IPS-18c (cell line): ENCODE measurements around the gene C4BPA.

ENCODE experiments used
- H3K4me3 ChIP-seq: 2 replicates; pipeline ENCODE4 v1.7.0; 2013; ENCODE audit warnings: low read depth, mild to moderate bottlenecking, low read length, moderate library complexity; ENCODE audit not compliant: insufficient read depth
- H3K9me3 ChIP-seq: one replicate; pipeline ENCODE4 v1.6.1; 2013; ENCODE audit warnings: mild to moderate bottlenecking, low read length, moderate library complexity; ENCODE audit not compliant: control insufficient read depth, insufficient read depth

The C4BPA gene

DNA sequence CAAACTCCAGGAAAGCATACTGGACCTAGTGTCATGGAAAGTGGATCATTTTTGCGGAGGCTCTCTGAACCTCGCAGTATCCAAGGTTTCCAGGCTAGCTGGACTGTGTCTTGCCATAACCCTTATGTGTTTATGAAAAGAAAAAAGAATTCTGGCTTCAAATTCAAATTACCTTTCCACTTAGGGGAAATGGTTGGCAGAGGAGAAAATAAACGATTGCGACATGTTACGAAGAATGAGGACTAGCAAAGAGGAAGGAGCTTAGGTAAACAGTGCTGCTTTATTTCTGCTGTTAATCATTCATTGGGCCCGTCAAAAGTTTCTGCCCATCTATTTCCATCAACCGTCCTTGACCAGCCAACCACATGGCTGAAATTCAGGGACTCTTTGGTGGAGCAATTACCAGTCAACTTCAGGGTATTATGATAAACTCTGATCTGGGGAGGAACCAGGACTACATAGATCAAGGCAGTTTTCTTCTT lies at the start of gene C4BPA:
Gene C4BPA, plus strand, starts transcription at position 342 of the 482 bp plus-strand sequence. CDS start 8,793 bp downstream, outside the sequence.
- H3K9me3 ChIP-seq = peaks cover 6% of the 10 kb centered on the region
- no peak within 1 kb of the TSS for H3K4me3 ChIP-seq

DNA sequence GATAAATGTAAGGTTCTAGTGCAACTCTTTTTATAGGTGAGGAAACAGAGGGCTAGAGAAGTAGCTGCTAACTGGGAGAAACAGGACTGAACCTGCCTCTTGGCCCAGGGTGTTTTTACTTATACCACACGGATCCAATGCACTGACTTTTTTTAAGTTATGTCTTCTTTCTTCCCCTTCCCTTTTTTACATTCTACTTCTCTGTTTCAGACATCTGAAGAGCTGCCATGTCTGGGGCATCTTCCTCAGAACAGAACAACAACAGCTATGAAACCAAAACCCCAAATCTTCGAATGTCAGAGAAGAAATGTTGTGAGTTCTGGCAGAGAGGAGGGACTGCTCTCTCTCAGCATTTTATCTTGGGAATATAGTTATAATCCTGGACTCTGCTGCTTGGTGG lies 49.5 kb upstream of the C4BPA start:
- Histone ChIP-seq H3K4me3 (no peak overlapping the region), H3K9me3 (peaks cover 4% of the 10 kb centered on the region)

DNA sequence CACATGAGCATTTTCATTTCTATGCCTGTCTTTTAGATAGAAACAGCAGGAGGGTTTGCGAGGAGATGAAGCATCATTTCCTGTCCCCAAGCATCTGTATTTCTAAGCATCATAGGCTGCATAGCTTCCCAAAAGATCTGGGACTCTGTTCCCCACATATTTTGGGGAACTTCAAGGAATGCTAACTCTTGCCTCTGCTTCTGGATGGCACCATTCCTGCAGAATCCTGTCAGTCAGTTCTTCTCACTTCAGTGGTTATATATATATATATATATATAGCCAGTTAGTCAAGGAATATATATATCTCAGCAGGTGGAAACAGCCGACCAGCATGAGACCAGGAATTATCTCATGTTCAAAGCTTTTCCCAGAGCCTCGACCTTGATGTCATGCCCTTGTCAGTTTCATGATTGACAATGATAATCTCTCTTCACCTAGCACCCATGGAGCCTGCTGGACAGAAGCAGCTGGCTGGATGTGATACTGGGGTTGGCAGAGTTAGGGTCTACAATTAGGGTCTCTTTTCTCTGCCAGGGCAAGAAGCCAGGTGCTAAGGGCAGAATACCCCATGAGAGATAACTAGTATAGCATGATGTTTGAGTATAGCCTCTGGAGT lies 48.5 kb upstream of the C4BPA start:
- H3K9me3 ChIP-seq = peaks cover 4% of the 10 kb centered on the region
- no peak overlapping the region for H3K4me3 ChIP-seq

DNA sequence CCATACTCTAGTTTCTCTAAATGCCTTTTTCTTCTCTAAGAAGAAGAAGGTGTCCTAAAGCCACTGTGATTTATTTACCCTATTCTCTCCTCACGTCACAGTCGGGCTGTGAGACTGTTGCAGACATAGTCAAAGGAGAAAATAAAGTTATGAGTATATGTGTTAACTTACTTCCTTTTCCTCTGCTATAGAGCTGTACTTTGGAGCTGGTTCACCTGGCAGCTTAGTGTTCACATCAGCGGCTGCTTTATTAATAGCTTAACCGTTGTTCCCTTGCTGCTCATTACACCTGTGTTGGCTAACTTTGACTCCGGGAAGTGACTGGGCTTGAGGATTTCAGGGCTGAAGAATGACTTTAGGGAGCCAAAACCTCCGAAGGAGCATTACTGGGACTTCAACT lies 47.4 kb upstream of the C4BPA start:
- no peak overlapping the region for H3K4me3 ChIP-seq
- H3K9me3 ChIP-seq = peaks cover 4% of the 10 kb centered on the region

DNA sequence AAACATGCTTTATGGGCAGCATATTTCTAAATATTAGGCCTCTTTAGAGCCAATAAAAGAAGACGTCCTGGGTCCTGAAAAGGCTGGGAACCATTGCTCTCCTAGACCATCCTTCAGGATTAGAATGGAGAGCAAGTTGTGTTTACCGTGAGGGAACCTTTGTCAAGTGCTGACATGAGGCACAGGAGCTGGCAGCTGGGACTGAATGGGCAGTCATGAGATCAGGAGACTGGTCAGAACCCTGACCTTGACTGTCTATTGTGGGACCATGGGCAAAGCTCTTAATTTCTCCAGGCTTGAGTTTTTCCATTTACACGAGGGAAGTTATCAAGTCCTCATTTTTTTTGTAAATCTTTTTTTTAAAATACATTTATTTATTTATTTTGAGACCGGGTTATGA lies 45.8 kb upstream of the C4BPA start:
- Histone ChIP-seq H3K9me3 (peaks cover 2% of the 10 kb centered on the region), H3K4me3 (no peak overlapping the region)

DNA sequence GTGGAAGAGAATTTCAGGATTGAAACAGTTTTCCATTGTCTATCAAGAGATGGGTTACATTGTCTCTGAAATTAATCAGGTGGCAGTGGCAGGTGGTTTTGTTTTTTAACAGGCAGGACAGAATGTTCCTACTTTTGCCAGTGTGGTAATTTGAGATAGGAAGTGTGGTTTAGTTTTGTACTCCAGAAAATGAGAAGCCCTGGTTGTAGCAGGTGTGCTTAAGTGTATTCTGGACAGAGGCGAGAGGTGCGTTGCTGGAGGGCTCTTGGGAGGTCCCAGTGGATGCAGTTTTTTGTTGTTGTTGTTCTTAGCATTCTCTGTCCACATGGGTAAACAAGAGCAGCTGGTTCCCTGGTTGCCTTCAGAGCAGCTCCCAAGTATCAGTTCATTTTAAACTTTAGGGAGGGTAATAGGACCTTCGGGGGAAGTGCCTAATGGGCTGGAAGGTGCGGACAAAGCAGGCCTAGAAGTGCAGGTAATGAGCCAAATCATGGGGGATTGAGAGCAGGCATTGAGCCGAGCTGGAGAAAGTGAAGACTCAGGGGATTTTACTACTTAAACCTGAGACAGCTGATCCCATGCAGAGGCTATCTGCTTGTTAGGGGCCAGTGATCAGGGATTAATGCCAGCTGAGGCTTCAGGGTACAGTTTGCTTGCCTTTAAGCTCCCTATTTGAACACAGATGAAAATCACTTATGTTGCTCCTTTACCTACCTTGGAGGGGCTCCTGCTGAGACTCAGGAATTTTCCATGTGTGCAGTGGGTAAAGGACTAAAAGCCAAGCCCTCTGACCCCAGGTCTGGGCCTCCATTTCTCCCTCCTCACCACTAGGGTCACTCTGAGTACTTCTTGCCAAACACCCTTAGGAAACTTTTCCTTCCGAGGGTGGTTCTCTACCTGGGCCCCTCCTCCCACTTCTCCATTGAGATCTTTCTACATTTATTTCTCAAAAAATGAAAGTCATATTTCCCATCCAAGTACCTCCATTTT lies 44.9 kb upstream of the C4BPA start:
- peaks cover 2% of the 10 kb centered on the region for H3K9me3 ChIP-seq

DNA sequence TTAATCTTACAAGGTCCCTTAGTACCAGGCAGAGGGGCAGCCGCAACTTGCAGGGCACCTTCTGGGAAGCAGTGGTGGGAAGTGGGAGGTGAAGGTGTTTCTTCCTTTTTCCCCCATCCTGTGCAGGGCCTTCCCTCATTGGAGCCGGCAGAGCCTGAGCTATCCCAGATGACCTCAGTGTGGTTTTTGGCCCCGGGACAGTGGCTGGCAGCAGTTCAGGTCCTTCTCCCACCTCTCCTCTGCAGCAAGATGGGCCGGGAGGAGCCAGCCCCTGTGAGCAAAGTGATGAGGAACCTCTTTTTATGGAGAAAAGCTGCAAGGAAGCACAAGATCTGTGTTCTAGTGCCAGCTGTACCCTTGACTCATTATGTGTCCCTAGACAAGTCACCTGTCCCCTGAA lies 44.2 kb upstream of the C4BPA start:
- Histone ChIP-seq H3K9me3 (peaks cover 2% of the 10 kb centered on the region), H3K4me3 (no peak overlapping the region)

More for the DNA sequence above, 44.9 kb upstream of the C4BPA start:
- H3K4me3 ChIP-seq = no peak overlapping the region

DNA sequence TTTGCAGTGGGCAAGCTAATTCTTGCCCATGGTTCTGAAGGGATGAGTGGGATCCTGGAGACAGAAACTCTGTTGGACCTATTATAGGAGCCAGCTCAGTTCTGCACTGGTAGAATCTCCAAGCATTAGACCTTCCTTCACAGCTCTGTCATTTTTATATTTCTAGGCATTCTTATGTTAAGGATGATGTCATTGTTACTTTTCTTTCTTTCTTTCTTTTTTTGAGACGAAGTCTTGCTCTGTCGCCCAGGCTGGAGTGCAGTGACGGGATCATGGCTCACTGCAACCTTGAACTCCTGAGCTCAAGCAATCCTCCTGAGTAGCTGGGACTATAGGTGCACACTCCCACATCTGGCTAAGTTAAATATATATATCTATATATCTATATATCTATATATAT lies 43.4 kb upstream of the C4BPA start:
- Histone ChIP-seq H3K4me3 (no peak overlapping the region), H3K9me3 (peaks cover 2% of the 10 kb centered on the region)

DNA sequence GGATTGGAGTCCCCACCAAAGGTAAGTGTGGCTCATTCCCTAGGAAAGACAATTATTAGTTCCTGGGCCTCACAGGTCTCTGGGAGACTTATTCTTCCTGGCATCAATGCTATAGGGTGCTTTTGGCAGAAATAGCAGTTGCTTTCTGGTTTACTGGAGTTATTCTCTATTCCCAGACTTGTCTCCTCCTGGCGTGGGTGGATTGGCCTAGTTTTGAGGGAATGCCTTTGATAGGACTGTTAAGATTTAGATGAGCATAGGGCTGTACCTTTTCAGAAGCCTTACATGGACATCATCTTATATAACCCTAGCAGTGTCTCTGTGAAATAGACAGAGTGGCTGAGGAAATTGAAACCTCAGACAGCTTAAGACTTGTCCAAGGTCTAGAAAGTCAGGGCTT lies 42.0 kb upstream of the C4BPA start:
- peaks cover 2% of the 10 kb centered on the region for H3K9me3 ChIP-seq
- H3K4me3 ChIP-seq = no peak overlapping the region

DNA sequence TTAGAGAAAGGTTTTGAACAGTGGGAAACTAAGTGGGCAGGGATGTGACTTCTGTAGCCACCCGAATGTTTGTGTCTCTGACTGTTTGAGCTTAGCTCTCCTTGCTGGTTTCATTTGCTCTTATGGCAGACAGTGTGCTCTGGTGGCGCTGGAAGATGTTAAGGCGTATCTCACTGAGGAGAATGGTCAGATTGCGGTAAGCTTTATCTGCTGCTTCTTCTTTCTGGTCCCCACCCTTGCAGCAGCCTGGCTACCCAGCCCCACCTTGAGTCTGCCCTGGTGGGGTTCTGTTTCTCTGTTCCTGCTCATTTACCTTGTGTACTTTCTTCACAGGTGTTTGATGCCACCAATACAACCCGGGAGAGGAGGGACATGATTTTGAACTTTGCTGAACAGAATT lies 41.0 kb upstream of the C4BPA start:
- H3K9me3 ChIP-seq = peaks cover 2% of the 10 kb centered on the region

DNA sequence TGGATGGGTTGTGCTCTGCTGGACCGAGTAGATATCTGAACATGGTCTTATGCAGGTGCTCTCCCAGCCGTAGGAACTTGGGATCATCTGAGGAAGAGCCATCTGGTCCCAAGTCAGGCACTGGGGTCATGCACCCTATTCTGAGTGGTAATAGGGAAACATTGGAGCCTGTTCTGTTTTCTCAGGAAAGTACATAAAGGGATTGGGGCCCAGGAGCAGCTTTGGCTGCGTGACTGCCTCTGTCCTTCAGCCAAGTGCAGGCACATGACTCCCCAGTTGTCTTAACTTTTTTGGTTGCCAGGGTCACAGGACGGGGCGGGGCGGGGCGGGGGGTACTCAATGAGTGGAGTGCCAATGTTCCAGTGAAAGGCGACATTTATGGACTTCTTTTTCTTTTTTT lies 39.5 kb upstream of the C4BPA start:
- H3K9me3 ChIP-seq = no peaks in the 10 kb centered on the region
- H3K4me3 ChIP-seq = no peak overlapping the region

More for the DNA sequence above, 41.0 kb upstream of the C4BPA start:
- no peak overlapping the region for H3K4me3 ChIP-seq

DNA sequence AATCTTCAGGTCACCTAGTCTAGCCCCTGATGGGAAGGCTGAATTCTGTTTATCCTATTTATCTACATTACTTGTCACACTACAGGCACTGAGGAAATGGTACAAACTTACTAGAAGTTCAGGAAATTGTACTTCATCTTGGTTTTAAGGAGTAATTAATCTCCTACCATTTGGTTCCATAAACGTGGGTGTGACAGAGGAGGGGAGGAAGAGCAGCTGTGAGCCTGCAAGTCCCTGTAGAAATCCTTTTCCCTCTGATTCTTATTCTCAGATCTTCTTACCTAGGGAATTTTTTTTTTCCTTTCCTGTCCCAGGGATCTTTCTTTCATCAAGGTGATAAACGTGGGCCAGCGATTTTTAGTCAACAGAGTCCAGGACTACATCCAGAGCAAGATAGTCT lies 36.8 kb upstream of the C4BPA start:
- Histone ChIP-seq H3K4me3 (no peak overlapping the region), H3K9me3 (no peaks in the 10 kb centered on the region)

DNA sequence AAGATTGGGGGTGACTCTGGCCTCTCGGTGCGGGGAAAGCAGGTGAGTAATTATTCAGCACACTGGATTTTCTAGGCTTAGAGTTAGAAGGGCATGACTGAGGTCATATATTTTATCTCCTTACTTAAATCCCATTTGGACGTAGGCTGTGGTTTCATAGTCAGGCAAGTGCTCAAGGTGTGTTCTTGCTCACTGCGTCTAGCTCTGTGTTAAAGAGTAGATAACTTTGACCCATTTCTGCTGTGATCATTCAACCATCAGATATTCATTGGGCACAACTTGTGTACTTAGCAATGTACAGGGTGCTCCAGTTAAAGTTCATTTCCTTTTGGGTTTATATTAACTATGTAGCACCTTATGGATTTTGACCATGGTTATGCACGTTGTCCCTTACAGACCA lies 36.4 kb upstream of the C4BPA start:
- Histone ChIP-seq H3K4me3 (no peak overlapping the region), H3K9me3 (no peaks in the 10 kb centered on the region)

DNA sequence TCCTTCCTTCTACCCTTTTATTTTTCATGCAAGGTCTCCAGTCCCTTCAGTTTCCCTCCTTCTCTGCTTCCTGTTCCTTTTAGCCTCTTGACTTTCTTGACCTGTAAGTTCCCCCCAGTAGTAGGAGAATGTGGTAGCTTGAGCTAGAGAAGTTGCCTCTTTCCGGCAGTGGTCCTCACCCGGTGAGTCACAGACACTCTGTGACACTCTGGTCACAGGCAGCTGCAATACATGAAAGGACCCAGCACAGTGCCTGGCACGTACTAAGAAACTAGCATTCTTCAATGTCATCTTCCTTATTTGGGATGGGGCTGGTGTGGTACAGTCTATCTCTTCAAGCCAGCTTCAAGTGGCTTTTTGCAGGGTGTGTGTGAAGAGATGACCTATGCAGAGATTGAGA lies 35.0 kb upstream of the C4BPA start:
- Histone ChIP-seq H3K9me3 (no peaks in the 10 kb centered on the region), H3K4me3 (no peak overlapping the region)

DNA sequence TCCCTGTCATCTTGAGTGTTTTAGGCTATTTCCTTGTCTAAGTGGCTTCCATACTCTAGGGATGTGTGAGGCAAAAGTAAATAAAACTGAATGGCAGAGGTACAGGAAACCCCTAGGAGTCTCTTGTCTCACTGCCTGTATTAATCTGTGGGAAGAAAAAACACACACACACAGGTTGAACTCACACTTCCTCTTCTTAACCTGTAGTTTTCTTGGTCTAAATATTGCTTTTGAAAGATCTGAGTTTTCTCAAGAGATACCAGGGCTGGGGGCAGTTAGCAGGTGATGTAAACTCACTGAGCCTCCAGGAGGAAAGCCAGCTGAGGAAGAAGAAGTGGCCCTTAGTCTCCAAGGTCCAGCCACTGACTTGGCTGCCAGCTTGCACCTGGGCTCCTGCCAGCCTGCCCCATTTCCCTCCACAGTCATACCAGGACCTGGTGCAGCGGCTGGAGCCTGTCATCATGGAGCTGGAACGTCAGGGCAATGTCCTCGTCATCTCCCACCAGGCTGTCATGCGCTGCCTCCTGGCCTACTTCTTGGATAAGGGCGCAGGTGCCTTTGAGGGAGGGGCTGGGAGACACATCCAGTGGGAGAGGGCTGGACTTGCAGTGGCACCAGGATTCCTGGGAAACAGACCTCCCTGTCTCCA lies 34.1 kb upstream of the C4BPA start:
- Histone ChIP-seq H3K4me3 (no peak overlapping the region), H3K9me3 (no peaks in the 10 kb centered on the region)

DNA sequence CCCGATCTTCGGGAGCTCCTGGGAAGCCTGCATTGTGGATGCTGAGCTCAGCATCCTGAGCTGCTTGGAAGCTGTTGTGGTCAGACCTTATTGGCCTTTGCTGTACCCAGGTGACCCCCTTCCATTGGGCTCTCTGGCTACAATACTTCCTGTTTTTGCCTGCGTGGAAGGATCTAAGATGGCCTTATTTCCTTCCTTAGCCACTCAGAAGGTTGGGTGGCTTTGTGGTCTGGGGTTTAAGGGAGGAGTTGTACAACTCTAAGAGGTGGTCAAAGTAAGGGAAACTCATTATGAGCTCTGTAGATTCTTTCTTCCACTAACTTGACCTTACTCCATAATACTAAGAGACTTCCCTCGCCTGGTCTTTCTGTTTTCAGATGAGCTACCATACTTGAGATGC lies 33.2 kb upstream of the C4BPA start:
- no peaks in the 10 kb centered on the region for H3K9me3 ChIP-seq
- no peak overlapping the region for H3K4me3 ChIP-seq

DNA sequence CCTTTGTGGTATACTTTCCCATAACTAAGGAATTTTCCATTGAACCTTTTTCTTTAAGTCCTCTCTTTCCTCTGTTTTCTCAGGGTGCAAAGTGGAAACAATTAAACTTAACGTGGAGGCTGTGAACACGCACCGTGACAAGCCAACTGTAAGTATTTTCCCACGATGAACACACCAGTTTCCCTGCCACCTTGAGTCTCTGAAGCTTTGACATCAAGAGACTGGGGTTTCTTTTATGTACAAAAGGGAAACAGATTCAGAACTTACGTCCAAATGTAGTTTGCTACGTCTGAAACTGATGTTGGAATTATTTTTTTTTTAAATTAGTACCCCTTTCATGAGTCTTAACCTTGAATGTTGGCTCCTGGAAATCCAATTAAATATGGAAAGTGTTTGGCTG lies 32.6 kb upstream of the C4BPA start:
- Histone ChIP-seq H3K9me3 (no peaks in the 10 kb centered on the region), H3K4me3 (no peak overlapping the region)

DNA sequence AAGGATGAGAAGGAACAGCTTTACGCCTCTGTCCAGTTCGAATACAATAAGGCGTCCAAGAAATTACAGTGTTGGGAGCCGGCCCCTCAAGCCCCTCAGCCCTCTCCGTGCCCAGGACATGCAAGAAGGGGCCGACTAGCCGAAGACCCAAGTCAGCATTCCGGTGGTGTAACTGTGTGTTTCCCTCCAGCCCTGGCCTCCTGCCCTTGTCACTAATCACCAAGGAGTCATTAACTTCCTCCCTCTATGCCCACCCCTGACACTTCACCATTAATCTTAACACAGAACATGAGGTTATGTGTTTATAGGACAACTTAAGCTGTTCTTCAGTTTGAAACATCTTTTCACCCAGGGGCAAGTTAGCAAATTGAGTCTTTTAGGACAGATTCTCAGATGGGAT lies 31.8 kb upstream of the C4BPA start:
- H3K4me3 ChIP-seq = no peak overlapping the region
- H3K9me3 ChIP-seq = no peaks in the 10 kb centered on the region
